HG03460 (cell line): ENCODE measurements around the gene KIF26B.

Experiments
- ATAC-seq: cut with Tn5 transposase; IDR thresholded peaks from one replicate; pipeline ENCODE4 v1.9.1; 2021; ENCODE audit not compliant: unreplicated experiment

The KIF26B gene

DNA sequence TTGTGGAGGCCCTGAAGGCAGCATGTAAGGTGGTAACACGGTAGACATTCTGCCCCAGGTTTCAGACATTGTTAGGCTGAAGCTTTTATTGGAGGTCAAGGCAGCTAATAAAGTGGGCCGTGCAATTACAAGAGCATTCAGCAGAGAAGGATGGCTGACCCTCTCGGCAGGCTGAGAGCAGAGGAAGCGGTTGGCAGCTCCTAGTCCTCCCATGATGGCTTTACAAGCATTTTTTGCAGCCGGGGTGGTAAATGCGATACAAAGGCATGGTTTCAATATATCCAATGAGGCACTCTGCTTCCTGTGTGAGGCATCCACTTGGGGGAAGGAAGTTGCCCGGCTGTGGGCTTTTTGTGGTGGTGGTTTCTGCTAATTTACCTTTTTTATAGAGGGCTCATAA lies 14.6 kb downstream of the KIF26B start:
- no peak for ATAC-seq

GRCh38 chr1:245172026-245172425 lies 17.2 kb downstream of the KIF26B start:
- no peak for ATAC-seq

DNA sequence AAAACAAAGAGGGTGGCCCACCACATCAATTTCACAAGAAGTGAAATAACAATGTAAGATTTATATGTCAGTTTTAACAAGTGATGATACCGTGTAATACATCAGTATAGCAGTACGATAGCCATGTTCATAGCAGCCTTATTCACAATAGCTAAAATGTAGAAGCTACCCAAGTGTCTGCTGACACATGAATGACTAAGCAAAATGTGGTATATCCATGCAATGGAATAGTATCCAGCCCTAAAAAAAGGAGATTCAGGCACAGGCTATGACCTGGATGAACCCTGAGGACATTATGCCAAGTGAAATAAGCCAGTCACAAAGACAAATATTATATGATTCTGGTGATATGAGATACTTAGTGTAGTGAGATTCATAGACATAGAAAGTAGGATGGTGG lies 18.0 kb downstream of the KIF26B start:
- ATAC-seq: no peak

GRCh38 chr1:245173446-245174211 lies 18.8 kb downstream of the KIF26B start:
- no peak for ATAC-seq

GRCh38 chr1:245177071-245177900 lies 22.5 kb downstream of the KIF26B start:
- no peak for ATAC-seq

GRCh38 chr1:245179706-245180105 lies 24.9 kb downstream of the KIF26B start:
- ATAC-seq: no peak

- no peak for ATAC-seq
Measured at GRCh38 chr1:245180496-245181157, 25.8 kb downstream of the KIF26B start.

DNA sequence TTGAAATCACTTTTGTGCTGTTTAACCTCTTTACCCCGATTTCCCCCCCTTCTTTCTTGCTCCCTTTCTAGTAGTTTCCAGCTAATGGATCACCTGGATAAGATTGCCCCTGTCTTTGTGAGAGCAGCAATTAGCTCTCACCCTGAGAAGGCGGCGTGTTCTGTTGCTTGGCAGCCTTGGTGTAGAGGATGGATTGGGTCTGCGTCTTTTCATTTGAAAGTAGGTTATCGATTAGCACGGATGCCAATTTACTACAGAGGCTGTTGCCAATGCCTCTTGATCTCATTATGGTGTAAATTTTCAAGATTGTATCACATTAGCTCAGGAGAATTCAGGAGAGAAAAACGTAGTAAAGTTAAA lies 26.4 kb downstream of the KIF26B start:
- ATAC-seq: no peak

- no peak for ATAC-seq
Measured at GRCh38 chr1:245182028-245182427, 27.2 kb downstream of the KIF26B start.

DNA sequence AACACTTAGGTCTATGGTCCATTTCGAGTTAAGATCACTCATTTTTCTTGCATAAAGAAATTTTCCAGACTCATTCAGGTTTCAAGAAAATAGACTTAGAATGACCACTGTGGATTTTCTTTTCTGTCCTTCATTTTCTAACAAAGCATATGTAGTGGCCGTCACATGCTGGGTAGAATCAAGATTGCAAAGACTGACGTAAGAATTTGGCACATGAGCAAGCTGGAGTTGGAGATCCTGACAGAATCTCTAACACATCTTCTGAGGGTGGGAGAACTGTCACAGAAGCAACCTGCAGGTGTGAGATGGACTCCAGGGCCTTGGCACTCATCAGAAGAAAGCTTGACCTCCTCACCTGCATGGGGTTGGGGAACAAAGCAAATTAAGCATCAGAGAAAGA lies 28.6 kb downstream of the KIF26B start:
- ATAC-seq: no peak

DNA sequence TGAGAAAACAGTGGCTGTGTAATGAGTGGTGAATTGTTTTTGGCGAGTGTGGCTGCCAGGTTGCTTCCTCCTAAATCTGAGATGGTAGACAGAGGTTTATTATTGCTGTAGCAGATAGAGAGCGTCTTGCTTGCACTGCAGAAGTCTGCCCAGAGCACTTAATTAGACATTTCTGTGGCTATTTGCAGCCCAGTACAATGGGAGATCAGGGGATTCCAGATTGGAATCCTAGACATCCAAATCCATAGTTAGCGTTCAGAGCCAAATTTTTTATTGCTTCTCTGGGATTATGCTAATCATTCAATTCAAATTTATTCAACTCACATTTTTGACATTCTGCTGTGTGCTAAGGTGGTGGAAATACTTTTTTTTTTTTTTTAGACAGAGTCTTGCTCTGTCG lies 30.0 kb downstream of the KIF26B start:
- ATAC-seq: no peak

DNA sequence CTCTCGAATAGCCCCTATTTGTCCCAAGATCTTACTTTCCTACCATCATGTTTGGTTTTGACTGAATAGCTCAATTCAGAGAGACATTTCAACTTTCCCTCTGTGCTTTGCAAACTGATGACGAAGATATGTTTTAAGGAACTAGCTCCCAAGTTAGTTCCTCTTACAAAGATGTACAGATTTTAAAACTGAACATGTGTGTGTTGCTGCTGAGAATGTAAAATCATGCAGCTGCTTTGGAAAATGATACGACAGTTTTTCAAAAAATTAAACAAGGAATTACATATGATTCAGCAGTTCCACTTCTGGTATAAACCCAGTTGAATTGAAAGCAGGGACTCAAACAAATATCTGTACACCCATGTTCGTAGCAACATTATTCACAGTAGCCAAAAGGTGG lies 33.6 kb downstream of the KIF26B start:
- ATAC-seq: no peak

GRCh38 chr1:245195398-245195797 lies 40.6 kb downstream of the KIF26B start:
- ATAC-seq: no peak

GRCh38 chr1:245197121-245197520 lies 42.3 kb downstream of the KIF26B start:
- no peak for ATAC-seq

DNA sequence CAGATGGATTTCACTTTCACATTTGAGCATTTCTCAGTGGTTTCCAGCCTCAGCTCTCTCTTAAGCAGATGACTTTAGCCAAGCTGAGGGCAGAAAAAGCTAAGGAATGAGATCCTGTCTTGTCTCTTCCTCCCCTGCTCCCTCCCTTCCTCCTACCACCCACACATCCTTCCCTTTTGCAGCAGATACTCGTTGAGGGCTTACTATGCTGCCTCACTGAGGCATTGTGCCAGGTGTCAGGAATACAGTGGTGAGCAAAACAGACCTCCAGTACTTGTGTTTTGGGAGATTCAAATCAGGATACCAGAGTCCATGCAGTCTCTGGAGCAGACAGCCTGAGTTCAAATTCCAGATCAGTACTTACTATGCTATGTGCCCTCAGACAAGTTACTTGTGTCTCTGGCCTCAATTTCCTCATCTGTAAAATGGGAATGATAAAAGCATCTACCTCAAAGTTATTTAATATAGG lies 43.2 kb downstream of the KIF26B start:
- no peak for ATAC-seq

- ATAC-seq: no peak
Measured at GRCh38 chr1:245198748-245199516, 44.1 kb downstream of the KIF26B start.

- ATAC-seq: no peak
Measured at GRCh38 chr1:245200146-245200545, 45.4 kb downstream of the KIF26B start.

DNA sequence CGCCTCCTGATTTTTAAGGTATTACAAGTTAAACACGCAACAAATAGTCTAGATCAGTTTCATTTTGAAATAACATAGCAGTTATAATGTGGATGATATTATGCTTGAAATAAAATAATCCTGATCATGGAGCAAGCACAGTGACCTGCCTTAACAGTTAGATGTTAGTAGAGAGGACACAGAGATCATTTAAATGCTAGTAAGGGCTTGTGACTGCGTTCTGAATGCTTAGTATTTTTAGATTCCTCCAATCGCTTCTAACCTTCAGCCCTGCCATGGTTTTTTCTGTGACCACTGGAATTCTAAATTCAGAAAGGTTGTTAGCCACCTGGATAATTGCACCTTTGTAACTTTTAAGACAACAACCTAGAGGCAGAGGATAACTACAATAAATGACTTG lies 46.4 kb downstream of the KIF26B start:
- no peak for ATAC-seq

DNA sequence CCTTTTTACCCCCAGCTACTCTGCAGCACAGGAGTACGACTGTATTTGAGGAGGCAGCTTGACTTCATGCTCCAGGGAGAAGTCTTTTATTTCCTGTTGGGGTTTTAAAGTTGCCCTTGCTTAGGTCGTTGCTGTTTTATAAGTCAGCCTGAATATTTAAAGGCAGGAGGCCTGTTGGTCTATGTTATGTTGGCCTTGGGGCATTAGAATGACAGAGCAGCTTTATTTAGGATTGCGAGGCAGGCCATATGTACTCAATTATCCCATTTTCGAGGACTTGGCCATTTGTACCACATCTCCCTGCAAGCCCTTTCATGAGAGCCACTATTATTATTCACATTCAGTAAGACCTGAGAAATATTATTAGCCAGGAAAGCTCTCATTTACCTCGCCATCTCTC lies 47.0 kb downstream of the KIF26B start:
- ATAC-seq: no peak

- ATAC-seq: no peak
Measured at GRCh38 chr1:245205396-245205795, 50.6 kb downstream of the KIF26B start.

- no peak for ATAC-seq
Measured at GRCh38 chr1:245205864-245206263, 51.1 kb downstream of the KIF26B start.
